T47D (cell line): ENCODE data around the gene FAM227B.
"Not testable (repeated sequence)": the region's sequence is repeated elsewhere in the genome, so short reads cannot be mapped to it uniquely, and the experiment has no call there.

Experiments
- DNase-seq, 2 experiments: peaks; one replicate each; pipeline versions ENCODE4 v3.0.0 to v3.0.0-alpha.2; 2011 to 2012; ENCODE audit warnings: low read depth in 1 of 2, low spot score in 1 of 2
- JUND ChIP-seq: IDR thresholded peaks from 2 replicates; pipeline ENCODE4 v1.6.1; 2012; ENCODE audit warnings: low read depth
- in situ Hi-C: cut with HindIII; loops from 2 replicates; pipeline ENCODE4 v1.10.0; 2016; ENCODE audit warnings: low sequenced_read_pairs, low pct_unique_long_range_greater_than_20kb

Gene FAM227B

DNA sequence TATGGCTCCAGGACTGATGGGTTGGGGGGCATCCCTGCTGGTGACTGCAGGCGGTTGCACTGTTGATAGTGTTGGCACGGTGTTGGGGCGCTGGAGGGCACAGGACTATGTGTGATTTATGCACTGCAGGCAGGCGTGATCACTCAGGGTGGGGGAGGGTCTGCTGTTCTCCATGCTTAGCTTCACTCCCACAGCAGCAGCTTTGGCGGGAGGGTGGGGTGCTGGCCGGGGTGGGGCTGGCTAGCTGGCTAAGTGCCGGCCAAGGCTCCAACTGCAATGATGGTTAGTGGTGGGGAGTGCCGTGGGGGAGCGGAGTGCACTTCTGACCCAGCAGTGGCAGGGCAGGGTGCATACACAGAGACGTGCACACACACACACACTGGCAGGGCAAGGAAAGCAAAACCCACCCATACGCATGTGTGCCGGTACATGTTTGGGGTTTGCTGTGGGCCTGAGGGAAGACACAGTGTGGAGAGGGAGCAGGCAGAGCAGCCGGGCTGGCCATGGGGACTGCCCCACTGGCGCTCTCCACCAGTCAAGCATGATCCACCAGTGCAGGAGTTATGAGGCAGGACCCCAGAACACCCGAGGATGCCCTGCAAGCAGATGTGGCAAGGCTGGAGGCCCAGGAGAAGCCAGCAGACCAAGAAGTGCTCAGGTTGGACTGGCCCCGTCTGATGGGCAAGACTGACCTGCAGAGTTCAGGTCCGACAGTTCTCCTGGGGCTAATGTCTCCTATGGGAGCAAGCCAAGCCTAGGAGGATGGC, 214.1 kb downstream of the FAM227B start:
- in situ Hi-C loops, result no loop called here
- no peak for DNase-seq
- TF ChIP-seq JUND, result no peak

- in situ Hi-C loops, DNase-seq: not testable (repeated sequence)
Observed at GRCh38 chr15:49402515-49403296, 217.9 kb downstream of the FAM227B start.

DNA sequence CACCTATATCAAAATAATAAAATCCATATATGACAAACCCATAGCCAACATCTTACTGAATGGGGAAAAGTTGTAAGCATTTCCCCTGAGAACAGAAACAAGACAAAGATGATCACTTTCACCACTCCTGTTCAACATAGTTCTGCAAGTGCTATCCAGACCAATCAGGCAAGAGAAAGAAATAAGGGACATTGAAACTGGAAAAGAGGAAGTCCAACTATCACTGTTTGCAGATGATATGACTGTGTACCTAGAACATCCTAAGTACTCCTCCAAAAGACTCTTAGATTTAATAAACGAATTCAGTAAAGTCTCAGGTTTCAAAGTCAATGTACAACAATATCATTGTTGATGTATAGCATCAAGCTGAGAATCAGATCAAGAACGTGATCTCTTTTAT, 233.1 kb downstream of the FAM227B start:
- in situ Hi-C loops, result no loop called here
- no peak for TF ChIP-seq JUND
- DNase-seq, result no peak

DNA sequence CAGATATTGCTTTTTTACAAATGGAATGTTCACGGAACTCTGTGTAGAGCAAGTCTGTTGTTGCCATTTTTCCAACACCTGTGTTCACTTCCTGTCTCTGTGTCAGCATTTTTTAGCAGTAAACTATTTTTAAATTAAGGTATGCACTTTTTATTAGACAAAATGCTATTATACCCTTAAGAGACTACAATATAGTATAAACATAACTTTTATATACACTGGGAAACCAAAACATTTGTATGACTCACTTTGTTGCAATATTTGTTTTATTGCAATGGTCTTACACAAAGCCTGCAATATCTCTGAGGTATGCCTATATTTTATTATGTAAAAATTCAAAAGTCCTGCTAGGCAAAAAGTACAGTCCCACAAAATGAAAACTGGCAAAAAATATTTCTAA, 237.4 kb downstream of the FAM227B start:
- DNase-seq, result no peak
- in situ Hi-C loops, result no loop called here

DNA sequence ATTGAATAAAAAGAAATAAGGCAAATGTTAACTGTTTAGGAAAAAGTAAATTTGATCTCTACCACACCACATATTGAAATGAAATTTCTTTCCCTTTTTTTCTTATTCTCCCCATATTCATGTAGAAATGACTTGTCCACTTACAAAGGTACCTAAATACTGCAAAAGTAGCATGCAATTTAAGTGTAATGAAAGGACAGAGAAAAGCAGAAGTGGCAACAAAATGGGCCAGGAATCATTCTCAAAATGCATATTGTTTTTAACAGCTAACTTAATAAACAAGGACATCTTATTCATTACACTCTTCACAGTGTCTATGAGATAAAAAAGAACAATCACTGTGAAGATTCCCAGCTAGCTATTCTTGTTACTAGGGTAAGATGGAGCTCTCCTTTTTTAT, 238.2 kb downstream of the FAM227B start:
- DNase-seq, result no peak
- in situ Hi-C loops, result no loop called here
- no peak for TF ChIP-seq JUND

More for the DNA sequence above, 237.4 kb downstream of the FAM227B start:
- TF ChIP-seq JUND, result no peak

DNA sequence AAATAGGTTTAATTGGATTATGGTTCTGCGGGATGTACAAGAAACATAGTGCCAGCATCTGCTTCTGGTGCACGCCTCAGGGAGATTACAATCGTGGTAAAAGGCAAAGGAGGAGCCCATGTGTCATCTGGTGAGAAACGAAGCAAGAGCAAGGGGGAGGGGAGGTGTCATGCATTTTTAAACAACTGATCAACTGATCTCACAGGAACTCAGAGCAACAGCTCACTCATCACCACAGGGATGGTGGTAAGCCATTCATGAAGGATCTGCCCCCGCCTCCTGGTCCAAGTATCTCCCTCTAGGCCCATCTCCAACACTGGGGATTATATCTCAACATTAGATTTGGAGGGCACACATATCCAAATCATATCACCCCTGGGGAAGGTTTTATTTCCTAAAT, 239.7 kb downstream of the FAM227B start:
- TF ChIP-seq JUND, result no peak
- in situ Hi-C loops, result no loop called here
- DNase-seq, result no peak

- in situ Hi-C loops, result no loop called here
- DNase-seq, result no peak
- no peak for TF ChIP-seq JUND
Observed at GRCh38 chr15:49379996-49380395, 240.6 kb downstream of the FAM227B start.

DNA sequence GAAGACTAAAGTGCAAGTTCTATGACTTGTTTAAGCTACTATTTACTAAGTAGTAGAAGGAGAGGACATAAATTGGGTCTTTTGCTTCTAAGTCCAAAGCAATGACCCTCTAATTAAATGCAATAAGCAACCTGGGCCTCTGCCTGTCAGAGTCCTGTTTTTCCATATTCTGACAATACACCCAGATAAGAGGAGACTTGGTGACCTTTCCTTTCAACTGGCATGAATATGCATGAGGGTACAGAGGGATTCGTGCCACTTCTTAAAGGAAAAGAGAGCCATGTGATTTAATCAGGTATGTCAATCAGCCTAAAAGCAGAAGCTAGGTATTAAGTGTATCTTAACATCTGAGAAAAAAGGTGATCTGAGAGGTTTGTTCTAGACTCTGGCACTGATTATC, 248.3 kb downstream of the FAM227B start:
- TF ChIP-seq JUND, result no peak
- DNase-seq, result no peak
- in situ Hi-C loops, result no loop called here

DNA sequence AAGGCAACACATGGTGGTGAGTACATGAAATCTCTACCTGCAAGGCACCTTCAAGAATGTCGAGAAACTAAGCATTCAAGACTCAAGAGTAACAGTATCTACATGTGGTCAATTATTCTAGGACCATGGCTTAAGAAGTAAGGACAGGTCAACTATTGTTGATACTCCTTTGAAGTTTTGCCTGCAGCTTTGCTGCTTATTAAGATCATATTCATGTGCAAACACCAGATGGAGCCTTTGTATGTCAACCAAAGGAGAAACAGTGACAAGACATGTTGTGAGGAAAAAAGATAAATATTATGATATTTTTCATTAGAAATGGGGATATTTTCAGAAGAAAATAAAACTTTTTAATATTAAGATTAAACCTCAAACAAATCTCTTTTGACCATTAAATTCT, 249.8 kb downstream of the FAM227B start:
- peak in 1 of 2 experiments; percentile 25 for DNase-seq
- in situ Hi-C loops, result no loop called here

DNA sequence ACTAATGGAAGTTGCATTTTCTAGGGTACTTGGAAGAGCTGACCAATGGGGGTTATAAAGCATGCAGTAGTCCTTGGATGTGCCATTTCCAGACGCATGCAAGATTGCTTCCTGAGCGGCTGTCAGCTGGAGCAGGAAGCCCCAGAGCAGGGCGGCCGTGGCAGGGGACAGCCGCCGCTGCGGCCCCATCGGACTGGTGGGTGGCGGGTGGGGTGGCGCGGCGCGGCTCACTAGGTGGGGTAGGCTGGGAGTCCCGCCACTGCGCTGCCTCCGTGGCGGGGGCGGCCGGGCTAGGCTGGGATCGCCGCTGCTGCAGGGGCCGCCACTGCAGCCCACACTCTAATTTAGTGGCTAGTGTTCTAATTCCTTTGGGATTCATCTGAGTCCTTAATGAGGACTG, 254.1 kb downstream of the FAM227B start:
- DNase-seq, result no peak
- TF ChIP-seq JUND, result no peak
- in situ Hi-C loops, result no loop called here

More for the DNA sequence above, 249.8 kb downstream of the FAM227B start:
- TF ChIP-seq JUND, result no peak

DNA sequence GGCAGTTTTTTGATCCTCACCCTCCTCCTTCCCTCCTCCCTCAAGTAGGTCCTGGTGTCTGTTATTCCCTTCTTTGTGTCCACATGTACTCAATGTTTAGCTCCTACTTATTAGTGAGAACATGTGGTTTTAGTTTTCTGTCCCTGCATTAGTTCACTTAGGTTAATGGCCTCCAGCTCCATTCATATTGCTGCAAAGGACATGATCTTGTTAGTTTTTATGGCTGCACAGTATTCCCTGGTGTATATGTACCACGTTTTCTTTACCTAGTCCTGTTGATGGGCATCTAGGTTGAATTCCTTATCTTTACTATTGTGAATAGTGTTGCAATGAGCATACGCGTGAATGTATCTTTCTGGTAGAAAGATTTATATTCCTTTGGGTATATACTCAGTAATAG, 259.2 kb downstream of the FAM227B start:
- in situ Hi-C loops, result no loop called here
- no peak for DNase-seq
- TF ChIP-seq JUND, result no peak

DNA sequence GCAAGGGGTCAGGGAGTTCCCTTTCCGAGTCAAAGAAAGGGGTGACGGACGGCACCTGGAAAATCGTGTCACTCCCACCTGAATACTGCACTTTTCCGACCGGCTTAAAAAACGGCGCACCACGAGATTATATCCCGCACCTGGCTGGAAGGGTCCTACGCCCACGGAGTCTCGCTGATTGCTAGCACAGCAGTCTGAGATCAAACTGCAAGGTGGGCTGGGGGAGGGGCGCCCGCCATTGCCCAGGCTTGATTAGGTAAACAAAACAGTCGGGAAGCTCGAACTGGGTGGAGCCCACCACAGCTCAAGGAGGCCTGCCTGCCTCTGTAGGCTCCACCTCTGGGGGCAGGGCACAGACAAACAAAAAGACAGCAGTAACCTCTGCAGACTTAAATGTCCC, 266.2 kb downstream of the FAM227B start:
- DNase-seq, in situ Hi-C loops: not testable (repeated sequence)

GRCh38 chr15:49343546-49343945, 277.1 kb downstream of the FAM227B start:
- in situ Hi-C loops, result no loop called here
- no peak for DNase-seq

More at GRCh38 chr15:49343546-49343945, 277.1 kb downstream of the FAM227B start:
- no peak for TF ChIP-seq JUND
